Left colon (tissue), 2 donors: ENCODE data around the gene SLC22A2. TPM values are rescaled to one million over a fixed set of nuclear protein-coding genes. Genes with fewer than 3 reads are reported as not detected.

Source experiments
- ATAC-seq: fragments of 200-7000 bp; cut with Tn5 transposase; one replicate; pipeline ENCODE4 v1.9.1; 2020; ENCODE audit warnings: mild to moderate bottlenecking, moderate library complexity
- DNase-seq, 2 donors: peaks; one replicate each; pipeline ENCODE4 v3.0.0-alpha.2; 2020
- intact Hi-C, 2 donors: fragments of 100-400 bp; cut with DNase I in 1 of 2; cut with micrococcal nuclease in 1 of 2; formaldehyde crosslinking; loops; one replicate each; pipeline versions ENCODE4 v1.11.2 to v1.14.0; 2022; cut with DNase I, micrococcal nuclease
- total RNA-seq, 2 donors: library from RNA; stranded (reverse); fragmentation: NEBNext Ultra II Directional; extraction: Animal tissue kit (Norgen Biotek cat#: 25700); gene quantifications; one replicate each; pipeline ENCODE4 v1.2.1, GENCODE V29; 2021
- donor health status: DM: no; HTN: no; CAD: no.
- donor health status: DM: yes; HTN: yes; CAD: no.

SLC22A2 gene
- total RNA-seq, 2 donors from 2014 or later = not detected

DNA sequence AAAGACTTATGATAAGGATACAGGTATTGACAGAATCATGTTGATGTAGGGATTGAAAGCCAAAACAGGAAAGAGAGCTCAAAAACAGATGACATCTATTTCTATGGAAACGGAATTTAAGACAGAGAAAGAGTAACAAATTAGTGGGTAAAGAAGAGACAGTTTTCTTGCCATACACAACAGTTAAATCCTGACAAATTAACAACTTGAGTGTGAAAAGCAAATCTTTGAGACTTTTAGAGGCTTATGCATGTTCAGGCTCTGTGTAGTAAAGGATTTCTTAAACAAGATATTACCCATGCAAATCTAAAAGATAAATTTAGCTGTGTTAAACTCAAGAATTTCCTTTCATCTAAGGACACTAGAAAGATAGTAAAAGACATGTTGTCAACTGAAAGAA, 68.5 kb downstream of the SLC22A2 start:
- intact Hi-C loops = no loop called here
- DNase-seq (no peak), ATAC-seq (no peak)

- intact Hi-C loops = no loop called here
- no peak for DNase-seq
- ATAC-seq = no peak
Measured at GRCh38 chr6:160188773-160189172, 69.8 kb downstream of the SLC22A2 start.

DNA sequence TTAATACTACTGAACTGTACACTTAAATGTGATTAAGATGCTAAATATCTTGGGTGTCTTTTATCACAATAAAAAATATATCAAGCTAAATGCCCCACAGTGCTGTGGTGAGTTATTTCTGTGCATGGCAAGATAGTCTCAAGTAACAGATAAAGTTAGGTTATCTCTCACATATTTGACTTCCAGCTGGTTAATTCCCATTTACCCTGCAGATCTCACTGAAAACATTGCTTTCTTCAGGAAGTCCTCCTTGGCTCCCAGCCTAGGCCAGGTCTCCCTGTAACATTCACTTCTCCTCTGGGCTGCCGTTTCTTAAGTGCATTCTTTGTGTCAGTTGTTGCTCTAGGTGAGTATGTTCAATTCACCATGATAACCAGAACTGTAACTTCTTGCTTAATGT, 77.9 kb downstream of the SLC22A2 start:
- no peak for ATAC-seq
- DNase-seq = no peak
- intact Hi-C loops = no loop called here

GRCh38 chr6:160178271-160178670, 80.3 kb downstream of the SLC22A2 start:
- intact Hi-C loops = no loop called here
- ATAC-seq = no peak

GRCh38 chr6:160177220-160177619, 81.4 kb downstream of the SLC22A2 start:
- no peak for DNase-seq
- ATAC-seq = no peak
- intact Hi-C loops = no loop called here

More at GRCh38 chr6:160178271-160178670, 80.3 kb downstream of the SLC22A2 start:
- no peak for DNase-seq

DNA sequence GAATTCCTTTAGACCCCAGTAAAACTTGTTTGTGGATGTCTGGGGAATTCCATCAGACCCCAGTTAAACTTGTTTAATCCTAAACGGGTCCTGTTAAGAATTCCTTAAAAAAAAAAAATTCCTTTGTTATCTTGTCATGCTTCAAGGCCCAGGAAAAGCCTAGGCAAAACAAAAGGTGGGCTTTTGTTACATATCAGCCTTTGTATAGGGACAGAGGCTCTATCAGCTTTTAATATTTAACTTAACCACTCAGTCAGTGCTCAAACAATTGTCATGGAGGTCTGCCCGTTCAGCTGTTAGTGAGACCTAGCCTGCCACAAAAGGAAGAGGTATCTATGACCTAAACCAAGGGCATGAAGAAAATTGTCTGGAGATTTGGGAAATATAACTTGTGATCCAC, 83.9 kb downstream of the SLC22A2 start:
- intact Hi-C loops = no loop called here
- ATAC-seq = no peak
- no peak for DNase-seq

- intact Hi-C loops = no loop called here
- DNase-seq = no peak
Measured at GRCh38 chr6:160173806-160174527, 84.7 kb downstream of the SLC22A2 start.

GRCh38 chr6:160172704-160173103, 85.9 kb downstream of the SLC22A2 start:
- no peak for ATAC-seq
- intact Hi-C loops = no loop called here
- DNase-seq = no peak

More at GRCh38 chr6:160173806-160174527, 84.7 kb downstream of the SLC22A2 start:
- ATAC-seq = no peak

- ATAC-seq (no peak), DNase-seq (no peak)
- intact Hi-C loops = no loop called here
Measured at GRCh38 chr6:160170018-160170680, 88.5 kb downstream of the SLC22A2 start.

GRCh38 chr6:160167604-160168399, 90.8 kb downstream of the SLC22A2 start:
- intact Hi-C loops = no loop called here
- ATAC-seq (peak; percentile 94), DNase-seq (peak; percentile 33 to 49)

Other genes starting within 250 kb of the SLC22A2 start
- gene SLC22A1, start 137.0 kb downstream of the SLC22A2 start, total RNA-seq = 1 to 10 TPM; 1.5 to 3.1 TPM
- 1 to 10 TPM; 2.0 to 5.0 TPM for gene SLC22A3, start 89.6 kb upstream of the SLC22A2 start, total RNA-seq